A549 treated with Mapracorat at 1 μM for 4 hours (cell line): ENCODE measurements around the gene PICK1. TPM values are rescaled to one million over a fixed set of nuclear protein-coding genes. Genes with fewer than 3 reads are reported as not detected.

Experiments used
- total RNA-seq: library from RNA; stranded (reverse); fragments of 200-300 nt; extraction: Qiagen RNA extraction; gene quantifications from 5 replicates; pipeline ENCODE4 v1.2.3, GENCODE V29; 2022

PICK1 gene
- total RNA-seq = 10.6 to 12.2 TPM (median 11.9 TPM) in 5 replicates

DNA sequence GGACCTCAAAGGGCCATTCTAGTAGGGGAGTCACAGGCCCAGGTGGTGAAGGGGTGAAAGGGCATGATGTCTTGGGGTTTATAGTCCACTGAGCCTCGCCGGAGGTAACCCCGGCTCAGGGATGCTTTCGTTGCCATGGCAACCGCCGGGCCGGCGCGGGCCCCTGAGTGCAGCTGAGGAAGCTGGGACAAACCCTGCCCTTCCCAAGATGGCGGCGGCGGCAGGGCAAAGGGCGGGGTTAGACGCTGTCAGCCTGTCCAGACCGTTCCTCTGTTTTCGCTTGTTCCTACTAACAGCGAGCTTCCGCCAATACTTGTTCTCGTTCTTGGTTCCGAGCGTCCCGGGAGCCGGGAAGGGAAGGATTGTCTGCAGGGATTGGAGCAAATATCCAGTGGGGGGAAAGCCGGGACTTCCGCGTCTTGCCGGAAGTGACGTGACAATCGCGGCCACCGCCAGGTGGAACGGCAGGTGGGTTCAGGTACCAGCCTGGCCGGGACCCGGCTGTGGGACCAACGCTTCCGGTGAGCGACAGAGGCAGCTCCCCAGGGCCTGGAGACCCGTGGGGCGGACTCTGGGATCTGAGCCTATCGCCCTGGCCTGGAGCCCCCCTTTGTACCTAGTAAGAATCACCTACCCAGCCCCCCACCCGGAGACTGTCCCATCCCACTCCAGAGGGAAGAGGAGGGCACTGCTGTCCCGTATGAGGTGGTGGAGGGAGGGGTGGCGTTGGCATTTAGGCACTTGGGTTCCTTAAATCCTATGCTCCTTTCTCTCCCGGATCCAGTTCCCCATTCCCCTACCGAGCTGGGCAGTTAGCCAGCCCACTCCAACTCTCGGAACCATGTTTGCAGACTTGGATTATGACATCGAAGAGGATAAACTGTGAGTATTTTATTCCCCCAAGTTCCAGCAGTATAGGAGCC lies at the start of gene PICK1:
Gene PICK1, plus strand, starts transcription at position 436 of the 923 bp plus-strand sequence. Its CDS starts 406 bp downstream, at position 842.

GRCh38 chr22:38083931-38084631 lies 26.9 kb downstream of the PICK1 start, which contains the start of gene SLC16A8:
Gene SLC16A8 (minus strand): TSS chr22:38084184. CDS start chr22:38082873, 1,311 bp downstream.

GRCh38 chr22:38110008-38110862 lies 53.0 kb downstream of the PICK1 start, which contains the start of gene BAIAP2L2:
Gene BAIAP2L2 (minus strand): TSS chr22:38110684. CDS start chr22:38110525, 159 bp downstream.

Other genes starting within 250 kb of the PICK1 start
- gene GCAT, start 249.5 kb upstream of the PICK1 start, total RNA-seq = 2.7 to 3.8 TPM (median 3.0 TPM) in 5 replicates
- gene GALR3, start 234.0 kb upstream of the PICK1 start, total RNA-seq = not detected in 5 replicates
- 18.1 to 25.4 TPM (median 21.6 TPM) in 5 replicates for gene ANKRD54, start 213.1 kb upstream of the PICK1 start, total RNA-seq
- gene EIF3L, start 208.0 kb upstream of the PICK1 start, total RNA-seq = 264 to 287 TPM (median 275 TPM) in 5 replicates
- gene MICALL1, start 151.1 kb upstream of the PICK1 start, total RNA-seq = 16.7 to 20.2 TPM (median 18.6 TPM) in 5 replicates
- gene C22orf23, start 103.8 kb upstream of the PICK1 start, total RNA-seq = 0.13 to 0.30 TPM (median 0.26 TPM) in 5 replicates
- gene POLR2F, start 103.7 kb upstream of the PICK1 start, total RNA-seq = 118 to 139 TPM (median 126 TPM) in 5 replicates
- gene SOX10, start 72.8 kb upstream of the PICK1 start, total RNA-seq = not detected in 5 replicates
- gene SLC16A8, start 26.8 kb downstream of the PICK1 start, total RNA-seq = not detected in 5 replicates
- 4.7 to 7.8 TPM (median 6.8 TPM) in 5 replicates for gene BAIAP2L2, start 53.3 kb downstream of the PICK1 start, total RNA-seq
- gene PLA2G6, start 124.4 kb downstream of the PICK1 start, total RNA-seq = 2.8 to 4.8 TPM (median 3.9 TPM) in 5 replicates
- gene MAFF, start 144.6 kb downstream of the PICK1 start, total RNA-seq = 17.5 to 28.0 TPM (median 20.9 TPM) in 5 replicates
- gene TMEM184B, start 215.6 kb downstream of the PICK1 start, total RNA-seq = 39.0 to 53.3 TPM (median 52.6 TPM) in 5 replicates